Posterior cingulate gyrus (tissue), 11 donors: ENCODE results near the gene IL33.

ENCODE experiments used
- DNase-seq, 10 donors: peaks; one replicate each; pipeline versions ENCODE4 v3.0.0 to v3.0.0-alpha.2; 2020 to 2021; ENCODE audit warnings: mixed read lengths in 3 of 10
- intact Hi-C: fragments of 100-400 bp; cut with DNase I; formaldehyde crosslinking; loops from one replicate; pipeline ENCODE4 v1.15.1; 2023

The IL33 gene

DNA sequence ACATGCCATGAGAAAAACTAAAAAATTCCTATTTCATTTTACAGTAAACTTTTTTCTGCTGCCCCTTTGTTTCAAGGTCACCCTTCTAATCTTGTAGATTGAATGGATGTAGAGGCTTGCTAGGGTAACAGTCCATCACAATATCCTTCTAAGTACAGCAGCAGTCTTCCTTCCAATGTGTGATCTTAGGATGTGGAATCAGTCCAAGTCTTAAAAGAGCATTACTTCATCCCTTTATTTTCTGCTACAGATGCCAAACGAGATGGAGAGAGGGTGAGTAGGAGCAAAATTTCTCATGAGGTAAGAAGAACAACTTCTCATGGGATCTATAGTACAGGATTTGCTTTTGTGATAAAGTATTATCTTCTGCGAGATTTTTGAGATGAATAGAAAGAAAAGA, 704 bp upstream of the IL33 start:
- intact Hi-C loops: no loop called here
- DNase-seq: no peak

DNA sequence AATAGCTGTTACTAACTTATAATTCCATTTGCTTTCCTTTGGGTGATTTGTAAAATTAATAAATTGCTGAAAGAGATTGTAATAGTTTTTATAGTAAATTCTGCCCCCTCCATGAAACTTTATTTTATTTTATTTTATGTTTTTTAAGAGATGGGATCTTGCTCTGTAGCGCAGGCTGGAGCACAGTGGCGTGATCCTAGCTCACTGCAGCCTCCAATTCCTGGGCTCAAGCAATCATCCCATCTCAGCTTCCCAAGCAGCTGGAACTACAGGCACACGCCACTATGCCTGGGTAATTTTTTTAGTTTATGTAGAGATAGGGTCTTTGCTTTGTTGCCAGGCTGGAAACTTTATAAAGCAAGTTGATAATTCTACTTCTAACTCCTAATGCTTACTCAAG, 395 bp downstream of the IL33 start:
- intact Hi-C loops: no loop called here
- no peak for DNase-seq

DNA sequence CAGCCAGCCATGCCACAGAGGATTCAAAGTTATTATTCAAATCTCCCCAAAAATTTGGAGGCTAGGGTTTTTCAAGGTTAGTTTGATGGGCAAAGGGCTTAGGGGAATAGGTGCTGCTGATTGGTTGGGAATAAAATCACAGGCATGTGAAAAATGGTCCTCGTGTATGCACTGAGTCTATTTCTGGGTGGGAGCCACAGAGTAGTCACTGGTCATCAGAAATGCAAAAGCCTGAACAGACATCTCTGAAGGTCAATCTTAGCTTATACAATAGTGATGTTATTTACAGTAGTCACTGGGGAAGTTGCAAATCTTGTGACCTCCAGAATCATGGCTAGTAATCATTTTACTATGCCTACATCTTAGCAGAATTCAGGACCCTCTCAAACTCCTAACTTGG, 1.3 kb downstream of the IL33 start:
- intact Hi-C loops: no loop called here
- DNase-seq: no peak

DNA sequence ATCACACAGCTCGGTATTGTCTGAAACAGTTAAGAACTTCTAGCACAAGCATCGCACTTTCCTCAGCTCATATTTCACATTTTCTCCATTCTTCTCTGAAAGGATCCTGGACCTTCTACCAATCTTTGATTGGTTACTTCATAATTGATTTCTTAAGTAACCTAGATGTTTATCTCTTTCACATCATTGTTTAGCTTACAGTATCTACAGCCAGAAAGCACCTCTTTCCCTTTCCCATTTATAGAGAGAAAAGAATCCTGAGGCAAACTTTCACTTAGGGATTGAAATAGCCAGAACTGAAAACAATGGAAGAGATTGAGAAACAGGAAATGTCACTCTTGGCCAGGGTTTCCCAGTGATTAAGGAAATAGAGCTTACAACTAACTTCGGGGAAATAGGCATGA, 2.5 kb downstream of the IL33 start:
- DNase-seq: no peak
- intact Hi-C loops: no loop called here

DNA sequence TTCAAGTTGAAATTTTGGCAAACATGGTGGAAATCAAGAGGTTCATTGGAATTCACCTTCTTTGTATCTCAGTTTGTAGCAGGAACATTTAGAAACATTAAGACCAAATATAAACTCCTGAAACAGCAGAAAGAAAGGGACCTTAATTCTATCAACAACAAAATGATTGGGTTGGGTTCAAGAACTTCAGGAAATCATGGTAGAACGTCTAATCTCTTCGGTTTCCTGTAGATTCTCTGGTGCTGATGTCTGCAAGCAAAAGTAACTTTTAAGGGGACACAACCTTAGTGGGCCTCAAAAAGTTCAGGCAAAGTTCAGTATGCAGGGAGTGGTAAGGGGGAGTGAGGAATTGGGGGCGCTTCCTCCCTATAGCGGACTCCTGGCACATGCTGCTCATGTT, 3.4 kb downstream of the IL33 start:
- intact Hi-C loops: no loop called here
- DNase-seq: no peak

DNA sequence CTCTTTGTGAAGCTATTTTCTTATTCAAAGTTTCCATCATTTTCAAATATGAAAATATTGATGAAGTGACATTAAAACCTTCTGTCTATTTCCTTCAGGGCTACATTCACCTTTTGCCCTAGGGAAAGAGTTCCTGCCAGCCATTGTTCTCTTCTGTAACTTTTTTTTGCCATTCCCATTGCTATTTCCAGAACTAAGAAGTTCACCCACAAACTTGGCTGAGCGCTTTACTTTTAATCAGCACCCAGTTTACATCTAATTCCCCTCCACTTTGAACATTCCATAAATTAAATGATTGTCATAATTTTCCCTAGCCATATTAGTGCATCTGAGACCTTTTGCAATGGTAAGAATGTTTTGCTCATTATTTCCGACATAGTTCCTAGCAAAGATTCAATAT, 4.4 kb downstream of the IL33 start:
- DNase-seq: no peak
- intact Hi-C loops: no loop called here

DNA sequence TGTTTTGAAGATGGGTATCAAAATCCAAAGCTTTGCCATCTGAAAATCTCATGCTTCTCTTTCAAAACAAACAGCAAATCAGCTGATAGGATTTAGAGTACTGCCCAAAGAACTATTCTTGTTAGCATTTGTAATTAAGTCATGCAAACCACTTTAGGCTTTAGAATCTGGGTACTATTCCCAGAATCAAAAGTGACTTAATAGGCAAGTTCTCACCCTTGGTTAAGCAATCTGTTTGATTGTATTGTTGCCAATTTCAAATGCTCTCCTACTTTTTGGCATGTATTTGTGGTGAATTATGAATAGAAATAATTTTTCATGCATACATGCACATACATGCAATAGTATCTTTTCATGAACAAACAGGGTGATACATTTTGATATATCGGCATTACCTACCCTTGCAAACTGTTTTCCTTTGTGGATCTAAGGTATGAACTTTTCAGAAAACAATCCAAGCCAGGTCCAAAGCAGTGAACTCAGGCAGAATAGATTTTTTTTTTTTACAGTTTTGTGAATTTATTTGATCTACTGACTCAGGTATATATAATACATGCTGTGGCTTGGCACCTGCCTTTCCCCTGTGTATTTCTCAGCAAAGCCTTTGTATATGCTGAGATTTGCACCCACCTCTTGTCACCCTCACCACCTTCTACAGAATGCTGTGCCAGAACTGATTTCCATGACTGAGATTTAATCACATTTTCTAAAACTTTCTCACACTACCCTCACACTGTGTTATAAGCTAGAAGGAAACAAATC, 9.0 kb downstream of the IL33 start:
- no peak for DNase-seq
- intact Hi-C loops: no loop called here

DNA sequence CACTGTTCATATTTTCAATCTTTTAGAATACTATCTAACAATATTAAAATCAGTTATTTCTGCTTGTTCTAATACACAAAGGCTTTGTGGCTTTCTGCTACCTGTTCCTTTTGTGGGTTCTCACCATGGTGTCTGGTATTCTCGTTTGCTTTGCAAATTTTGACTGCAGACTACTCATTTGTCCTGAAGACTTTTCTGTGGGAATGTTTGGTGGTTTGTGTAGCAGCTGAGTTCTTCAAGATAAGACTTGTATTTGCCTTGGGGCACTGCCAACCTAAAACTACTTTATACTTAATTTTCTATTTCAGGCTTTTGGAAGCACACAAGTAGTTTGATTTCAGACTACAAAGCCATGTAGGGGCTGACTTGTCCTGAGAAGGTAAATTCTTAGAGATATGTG, 11.1 kb downstream of the IL33 start:
- intact Hi-C loops: no loop called here
- no peak for DNase-seq

DNA sequence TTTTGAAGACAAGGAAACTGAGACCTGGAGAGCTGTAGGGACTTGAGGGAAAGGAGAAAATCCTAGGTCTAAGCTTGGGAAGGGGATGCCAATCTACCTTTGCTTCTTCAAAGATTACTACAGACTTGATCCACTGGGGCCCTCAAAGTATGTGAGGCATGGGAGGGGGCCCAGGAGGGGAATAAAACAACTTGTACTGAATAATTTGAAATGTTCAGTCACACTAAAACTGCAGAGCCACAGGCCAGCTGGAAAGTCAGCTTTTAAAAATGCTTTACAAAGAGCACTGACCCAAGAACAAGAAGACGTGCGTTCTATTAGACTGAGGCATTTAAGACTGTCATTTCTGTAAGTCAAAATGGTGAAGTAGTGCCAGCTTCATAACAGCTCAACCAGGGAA, 13.6 kb downstream of the IL33 start:
- no peak for DNase-seq
- intact Hi-C loops: no loop called here

DNA sequence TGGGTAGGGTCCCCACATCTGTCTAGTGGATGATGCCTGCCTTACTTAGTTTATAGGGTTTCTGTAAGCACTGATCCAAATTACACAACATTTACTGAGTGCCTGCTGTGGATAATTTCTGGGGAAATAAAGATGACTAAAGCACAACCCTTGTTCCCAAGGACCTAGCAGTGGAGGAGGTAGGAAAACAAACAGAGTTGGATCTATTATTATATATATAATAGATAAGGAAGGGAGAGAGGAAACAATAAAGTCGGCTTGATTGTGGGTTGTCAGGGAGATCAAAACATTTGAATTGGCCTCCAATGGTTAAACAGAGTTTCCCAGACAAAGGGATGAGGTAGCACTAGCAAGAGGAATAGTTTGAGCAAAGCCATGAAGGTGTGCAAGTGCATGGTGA, 14.0 kb downstream of the IL33 start:
- DNase-seq: no peak

DNA sequence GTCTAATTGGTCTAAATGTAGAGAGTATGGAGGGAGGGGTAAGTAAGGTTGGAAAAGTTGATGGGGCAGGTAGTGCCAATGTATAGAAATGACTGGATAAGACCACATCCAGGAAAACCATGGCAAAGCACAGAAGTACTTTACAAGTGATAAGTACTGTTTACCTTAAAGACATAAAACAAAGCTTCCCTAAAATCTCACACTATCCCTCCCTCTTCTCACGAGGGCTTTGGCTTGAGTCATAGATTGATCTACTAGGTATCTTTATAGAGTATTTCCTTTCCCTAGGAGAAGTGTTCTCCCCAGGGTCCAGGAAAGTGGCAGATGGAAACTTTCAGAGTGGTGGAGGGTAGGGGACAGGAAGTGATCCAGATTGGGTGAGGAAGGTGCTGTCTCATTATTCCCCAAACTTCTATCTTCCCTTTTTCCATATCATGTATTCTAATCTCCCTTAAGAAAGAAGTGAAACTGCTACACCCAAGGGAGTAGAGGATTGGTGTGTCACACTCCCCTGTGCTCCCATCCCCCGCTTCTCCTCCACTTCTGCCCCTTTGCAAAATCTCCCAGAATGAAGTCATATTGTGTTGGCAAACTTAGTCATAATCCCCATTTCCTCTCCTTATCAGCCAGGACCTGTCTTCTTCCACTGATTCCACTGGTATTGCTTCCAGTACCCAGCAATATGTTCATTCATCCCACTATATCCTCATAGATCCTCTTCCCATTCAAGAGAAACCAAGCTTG, 14.6 kb downstream of the IL33 start:
- DNase-seq: no peak
- intact Hi-C loops: no loop called here

More for the DNA sequence above, 14.0 kb downstream of the IL33 start:
- intact Hi-C loops: no loop called here

DNA sequence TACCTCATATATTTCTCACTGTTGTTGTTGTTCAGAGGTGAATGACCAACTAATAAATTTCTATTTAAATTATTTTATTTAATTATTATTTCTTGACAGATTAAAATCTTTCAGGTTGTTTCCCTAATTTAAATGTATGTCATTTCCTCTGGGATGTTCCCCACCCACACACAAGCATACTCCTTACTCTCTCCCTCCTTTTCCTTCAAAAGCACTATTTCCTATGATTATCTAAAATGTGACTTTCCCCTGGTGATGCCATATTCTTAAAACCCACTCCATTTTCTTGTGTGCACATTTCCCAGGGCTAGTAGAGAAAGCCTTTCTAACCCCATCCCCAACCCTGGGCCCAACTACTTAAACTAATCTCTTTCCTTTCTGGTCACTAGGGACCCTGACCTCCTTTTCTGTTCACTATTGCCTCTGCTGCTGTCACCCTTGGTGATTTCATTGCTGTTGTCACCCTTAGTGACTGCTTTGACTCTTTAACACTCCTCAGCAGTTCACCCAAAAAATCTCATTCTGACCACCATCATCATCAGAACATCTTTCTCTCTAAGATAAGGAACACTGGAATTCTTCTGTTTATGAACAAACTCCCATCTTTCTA, 16.8 kb downstream of the IL33 start:
- DNase-seq: no peak
- intact Hi-C loops: no loop called here

DNA sequence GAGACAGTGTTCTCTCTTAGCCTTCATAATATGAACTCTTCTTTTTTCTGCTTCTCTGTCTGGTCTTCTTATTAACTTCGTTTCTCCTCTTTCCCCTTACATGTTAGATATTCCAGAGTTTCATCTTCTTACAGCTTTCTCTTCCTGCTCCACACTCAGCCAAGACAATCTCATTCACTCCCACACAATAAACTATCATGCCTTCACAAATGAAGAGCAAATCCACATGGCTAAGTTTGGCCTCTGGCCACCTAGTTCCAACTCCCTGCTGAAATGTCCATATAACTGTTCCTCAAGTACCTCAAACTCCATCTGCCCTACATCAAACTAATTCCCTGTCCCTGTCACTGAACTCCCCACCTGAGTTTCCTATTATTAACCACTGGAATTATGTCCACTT, 18.4 kb downstream of the IL33 start:
- intact Hi-C loops: no loop called here
- DNase-seq: no peak

DNA sequence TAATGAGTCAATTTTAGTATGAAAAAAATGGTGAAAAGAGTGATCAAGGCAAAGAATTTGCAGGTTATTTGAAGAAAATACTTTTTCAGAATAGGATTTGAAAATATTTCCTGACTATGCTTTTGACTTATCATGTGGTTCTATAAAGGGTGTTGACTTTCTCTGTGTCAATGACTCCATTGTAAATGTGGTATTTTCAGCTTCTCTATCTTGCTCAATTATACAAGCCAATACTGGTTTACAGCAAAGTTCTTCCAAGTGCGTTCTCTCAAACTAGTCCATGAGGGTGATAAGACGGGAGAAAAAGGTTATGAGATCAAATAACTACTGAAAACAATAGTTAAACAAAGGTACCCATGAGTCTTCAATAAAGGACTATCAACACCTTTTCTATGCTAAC, 21.7 kb downstream of the IL33 start:
- DNase-seq: no peak
- intact Hi-C loops: no loop called here

DNA sequence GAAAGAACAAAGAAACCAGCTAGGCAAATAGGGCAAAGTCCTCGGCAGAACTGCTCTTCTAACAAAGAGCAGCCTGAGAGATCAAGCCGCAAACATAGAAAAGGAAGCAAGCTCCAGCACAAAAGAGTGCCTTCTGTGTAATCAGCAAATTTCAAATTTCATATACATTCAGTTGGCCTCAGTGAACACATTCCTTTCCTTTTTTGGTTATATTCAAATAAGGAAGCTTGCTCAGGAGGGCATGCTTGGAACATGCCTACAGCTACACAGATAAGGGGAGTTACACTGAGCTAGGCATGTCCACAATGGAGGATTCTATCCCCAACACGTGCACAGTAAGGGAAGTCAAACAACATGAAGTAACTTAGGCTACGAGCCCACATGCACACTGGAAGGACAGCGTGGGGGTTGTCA, 23.4 kb downstream of the IL33 start:
- intact Hi-C loops: no loop called here
- no peak for DNase-seq

DNA sequence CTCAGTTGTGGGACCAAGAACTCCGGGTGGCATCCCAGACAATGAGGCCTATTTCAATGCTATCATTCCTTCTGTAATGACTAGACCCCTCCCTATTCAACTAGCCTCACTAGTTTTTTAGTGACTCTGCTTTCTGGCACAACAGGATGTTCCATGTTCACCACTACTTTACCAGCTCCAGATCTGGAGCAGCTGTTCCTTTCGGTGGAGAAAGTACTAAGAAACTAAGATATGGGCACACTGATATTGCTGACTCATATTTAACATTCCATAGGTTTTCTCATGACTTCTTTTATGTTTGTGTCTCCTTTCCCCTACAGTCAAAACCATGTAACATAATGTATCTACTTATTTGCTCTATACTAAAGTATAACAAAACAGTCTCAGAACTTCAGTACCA, 24.1 kb downstream of the IL33 start:
- intact Hi-C loops: no loop called here
- no peak for DNase-seq

DNA sequence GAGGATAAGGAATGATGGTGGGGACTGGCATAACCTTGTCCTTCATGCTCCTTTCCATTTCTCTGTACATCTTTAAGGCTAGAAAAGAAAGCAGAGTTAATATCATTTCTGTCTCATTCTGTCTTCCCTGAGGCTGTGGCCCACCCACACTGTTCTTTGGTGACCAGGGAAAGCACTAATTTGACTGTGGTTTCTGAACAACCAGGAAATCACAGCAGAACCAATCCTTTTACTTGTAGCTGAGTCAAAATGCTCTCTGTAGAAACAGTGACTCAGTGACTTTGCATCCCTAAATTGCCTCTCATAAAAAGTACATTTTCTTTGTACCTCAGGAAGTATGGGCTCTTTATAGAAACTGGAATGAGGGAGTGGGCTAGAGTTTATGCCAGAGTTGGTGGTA, 28.1 kb downstream of the IL33 start:
- intact Hi-C loops: no loop called here
- no peak for DNase-seq

DNA sequence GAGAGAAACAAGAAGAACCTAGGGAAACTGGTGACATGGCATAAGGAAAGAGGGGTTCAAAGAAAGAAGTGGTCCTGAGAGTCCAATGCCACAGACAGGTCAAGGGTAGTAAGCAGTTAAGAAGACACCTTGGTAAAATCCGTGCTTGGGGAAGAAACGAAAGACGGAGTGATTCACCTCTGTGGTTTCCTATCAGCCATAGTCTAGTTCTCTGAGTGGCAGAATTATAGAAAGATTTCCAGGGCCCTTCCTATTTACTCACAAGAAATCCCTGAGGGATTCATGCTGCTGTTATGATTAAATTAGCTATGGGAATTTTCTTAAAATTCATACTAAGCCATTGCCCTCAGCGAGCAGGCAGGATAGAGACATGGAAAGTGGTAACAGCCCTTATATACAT, 31.7 kb downstream of the IL33 start:
- DNase-seq: no peak

DNA sequence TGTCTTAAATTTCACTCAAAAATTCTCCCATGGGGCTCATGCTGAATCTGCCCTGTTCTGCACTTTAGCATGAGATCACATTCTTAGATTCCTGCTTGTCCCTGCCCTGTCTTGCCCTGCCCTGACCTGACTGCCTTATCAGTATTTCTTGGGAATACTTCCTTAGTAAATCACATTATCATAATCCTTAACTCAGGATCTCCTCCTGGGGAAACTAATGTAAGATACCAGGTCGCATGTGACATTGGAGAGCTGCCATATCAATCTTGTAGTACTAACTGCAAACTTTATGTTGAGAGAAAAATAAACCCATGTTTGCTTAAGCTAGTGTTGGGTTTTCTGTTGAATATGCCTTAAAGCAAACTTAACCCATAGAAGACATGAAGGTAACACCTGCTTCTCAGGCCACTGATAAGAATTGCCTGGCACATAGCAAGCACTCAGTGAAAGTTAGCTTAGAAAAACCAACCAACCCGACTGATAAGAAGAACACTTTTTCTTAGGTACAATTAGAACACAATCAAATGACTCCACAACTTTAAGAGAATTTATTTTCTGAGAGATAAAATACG, 53.3 kb downstream of the IL33 start:
- no peak for DNase-seq
- intact Hi-C loops: no loop called here

More for the DNA sequence above, 31.7 kb downstream of the IL33 start:
- intact Hi-C loops: no loop called here

DNA sequence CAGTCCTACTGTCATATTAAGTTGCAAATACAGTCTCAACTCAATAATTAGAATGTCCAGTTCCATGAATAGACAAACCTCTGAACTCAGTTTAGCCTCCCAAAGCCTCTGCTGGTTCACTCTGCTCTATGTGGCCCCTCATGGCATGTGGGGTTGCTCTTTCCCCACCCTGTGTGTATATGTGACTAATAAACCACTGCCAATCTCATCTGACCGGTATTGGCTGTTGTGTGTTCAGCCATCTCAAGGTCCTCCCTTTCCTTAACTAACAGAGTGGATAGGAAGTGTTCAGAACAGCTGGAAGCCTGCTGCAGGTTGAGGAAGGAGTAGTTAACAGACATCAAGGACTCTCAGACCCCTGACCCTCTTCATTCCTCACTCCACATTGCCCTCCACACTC, 55.3 kb downstream of the IL33 start:
- intact Hi-C loops: no loop called here
- DNase-seq: no peak

DNA sequence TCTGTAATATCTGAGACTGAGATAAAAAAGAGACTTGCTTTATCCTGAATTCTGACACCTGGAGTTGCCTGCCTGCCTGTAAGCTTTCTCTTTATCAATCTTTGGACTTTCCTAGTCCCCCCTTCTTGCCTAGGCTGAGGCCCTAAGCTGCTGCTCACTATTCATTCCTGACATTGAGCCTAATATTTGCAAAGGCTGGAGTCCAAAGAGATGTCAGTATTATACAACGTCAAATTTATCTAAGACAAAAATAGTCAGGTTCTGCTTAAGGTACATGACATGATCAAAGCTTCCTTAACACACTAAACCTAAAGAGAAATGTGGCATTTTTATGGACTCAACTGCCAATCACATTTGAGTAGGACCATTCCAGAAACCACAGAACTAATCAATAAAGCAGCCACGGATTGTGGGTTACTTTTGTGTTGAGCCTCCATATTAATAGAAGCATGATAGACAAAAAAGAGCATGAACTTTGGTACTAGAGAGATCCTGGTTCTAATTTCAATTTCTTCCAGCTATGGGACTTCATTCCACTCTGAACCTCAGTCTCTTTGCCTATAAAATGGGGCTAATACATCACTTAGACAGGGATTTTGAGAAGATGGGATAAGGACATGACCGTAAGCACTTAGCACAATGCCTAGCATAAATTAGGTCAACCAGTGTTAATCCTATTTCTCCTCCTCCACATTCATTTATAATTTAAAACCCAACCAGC, 56.1 kb downstream of the IL33 start:
- intact Hi-C loops: no loop called here
- no peak for DNase-seq
